GM21723 (cell line): ENCODE measurements around the gene CHRNA9.
A peak's percentile ranks its signal among the peaks of the same experiment; 100 is the strongest.
"Not testable (repeated sequence)": the region's sequence is repeated elsewhere in the genome, so short reads cannot be mapped to it uniquely, and the experiment has no call there.

ENCODE experiments used
- ATAC-seq: cut with Tn5 transposase; IDR thresholded peaks from one replicate; pipeline ENCODE4 v1.9.1; 2021; ENCODE audit warnings: mild to moderate bottlenecking, moderate library complexity; ENCODE audit not compliant: unreplicated experiment

Gene CHRNA9, protein sequence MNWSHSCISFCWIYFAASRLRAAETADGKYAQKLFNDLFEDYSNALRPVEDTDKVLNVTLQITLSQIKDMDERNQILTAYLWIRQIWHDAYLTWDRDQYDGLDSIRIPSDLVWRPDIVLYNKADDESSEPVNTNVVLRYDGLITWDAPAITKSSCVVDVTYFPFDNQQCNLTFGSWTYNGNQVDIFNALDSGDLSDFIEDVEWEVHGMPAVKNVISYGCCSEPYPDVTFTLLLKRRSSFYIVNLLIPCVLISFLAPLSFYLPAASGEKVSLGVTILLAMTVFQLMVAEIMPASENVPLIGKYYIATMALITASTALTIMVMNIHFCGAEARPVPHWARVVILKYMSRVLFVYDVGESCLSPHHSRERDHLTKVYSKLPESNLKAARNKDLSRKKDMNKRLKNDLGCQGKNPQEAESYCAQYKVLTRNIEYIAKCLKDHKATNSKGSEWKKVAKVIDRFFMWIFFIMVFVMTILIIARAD

DNA sequence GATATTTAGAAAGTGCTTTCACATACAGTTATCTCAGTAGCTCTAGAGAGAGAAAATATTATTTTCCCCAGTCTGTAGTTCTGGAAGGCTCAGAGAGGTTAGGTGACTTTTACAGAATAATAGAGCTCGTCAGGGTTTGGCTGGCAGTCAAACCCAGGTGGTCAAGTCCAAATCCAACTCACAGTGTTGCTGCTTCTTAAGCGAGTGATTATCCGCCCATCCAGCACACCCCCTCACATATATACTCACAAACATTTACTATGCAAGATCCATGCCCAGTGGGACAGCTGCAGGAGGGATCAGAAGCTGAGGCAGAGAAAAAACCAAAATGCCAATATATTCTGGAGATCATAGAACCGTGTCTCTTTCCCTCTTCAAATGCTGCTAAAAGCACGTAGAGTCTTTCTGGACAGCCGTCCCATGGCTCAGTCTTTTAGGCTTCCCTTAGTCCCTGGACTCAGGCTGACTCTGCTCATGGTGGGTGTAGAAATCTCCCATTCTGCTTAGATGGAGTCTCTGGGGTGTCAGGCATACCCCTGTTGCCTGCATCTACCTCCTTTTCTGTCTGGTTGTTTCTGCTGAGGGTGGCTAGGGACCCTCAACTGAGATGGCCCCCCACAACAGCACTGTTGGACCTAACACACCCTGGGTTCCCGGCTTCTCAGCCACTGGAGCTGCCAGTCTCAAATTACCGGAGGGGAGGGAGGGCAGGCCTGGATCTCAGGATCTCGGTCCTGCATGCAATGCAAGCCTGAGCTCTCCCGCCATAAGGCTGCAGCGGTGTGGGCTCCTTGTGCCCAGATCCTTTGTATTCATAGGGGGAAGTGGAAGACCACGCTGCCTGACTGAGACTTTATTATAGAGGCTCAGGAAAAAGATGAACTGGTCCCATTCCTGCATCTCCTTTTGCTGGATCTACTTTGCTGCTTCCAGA lies at the start of gene CHRNA9:
CHRNA9 (plus strand) TSS at position 743 of the 934 bp plus-strand sequence; CDS start at position 878, 135 bp downstream.
- no peak for ATAC-seq

DNA sequence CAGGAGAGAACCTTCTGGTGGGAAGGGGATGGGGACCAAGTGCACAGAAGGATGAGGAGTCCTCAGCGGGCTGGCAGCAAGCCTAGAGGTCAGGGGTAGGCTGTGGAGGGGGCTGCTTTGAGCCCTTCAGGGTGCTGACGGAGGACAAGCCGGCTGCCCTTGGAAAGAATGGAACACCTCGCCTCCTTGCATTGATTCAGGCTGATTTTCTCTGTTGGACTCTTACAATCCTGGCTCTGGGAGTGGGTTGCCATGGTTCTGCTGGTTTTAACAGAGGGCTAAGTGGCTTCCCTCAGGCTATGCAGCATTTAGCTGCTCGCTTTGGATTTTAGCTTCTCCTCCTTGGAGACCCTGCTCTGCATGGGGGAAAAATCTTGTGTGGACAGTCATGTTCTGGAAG lies 49.4 kb upstream of the CHRNA9 start:
- ATAC-seq, result no peak

DNA sequence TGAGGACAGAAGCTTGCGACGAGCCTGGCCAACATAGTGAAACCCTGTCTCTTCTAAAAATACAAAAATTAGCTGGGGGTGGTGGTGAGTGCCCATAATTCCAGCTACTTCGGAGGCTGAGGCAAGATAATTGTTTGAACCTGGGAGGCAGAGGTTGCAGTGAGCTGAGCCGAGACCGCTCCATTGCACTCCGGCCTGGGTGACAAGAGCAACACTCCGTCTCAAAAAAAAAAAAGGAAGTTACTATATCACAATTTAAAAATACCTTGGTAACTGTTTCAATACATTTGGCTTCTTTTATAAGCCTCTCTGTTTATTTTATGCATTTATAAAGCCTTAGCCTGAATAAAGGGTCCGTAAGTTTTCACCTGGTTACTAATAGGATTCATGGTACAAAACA lies 46.6 kb upstream of the CHRNA9 start:
- no peak for ATAC-seq

DNA sequence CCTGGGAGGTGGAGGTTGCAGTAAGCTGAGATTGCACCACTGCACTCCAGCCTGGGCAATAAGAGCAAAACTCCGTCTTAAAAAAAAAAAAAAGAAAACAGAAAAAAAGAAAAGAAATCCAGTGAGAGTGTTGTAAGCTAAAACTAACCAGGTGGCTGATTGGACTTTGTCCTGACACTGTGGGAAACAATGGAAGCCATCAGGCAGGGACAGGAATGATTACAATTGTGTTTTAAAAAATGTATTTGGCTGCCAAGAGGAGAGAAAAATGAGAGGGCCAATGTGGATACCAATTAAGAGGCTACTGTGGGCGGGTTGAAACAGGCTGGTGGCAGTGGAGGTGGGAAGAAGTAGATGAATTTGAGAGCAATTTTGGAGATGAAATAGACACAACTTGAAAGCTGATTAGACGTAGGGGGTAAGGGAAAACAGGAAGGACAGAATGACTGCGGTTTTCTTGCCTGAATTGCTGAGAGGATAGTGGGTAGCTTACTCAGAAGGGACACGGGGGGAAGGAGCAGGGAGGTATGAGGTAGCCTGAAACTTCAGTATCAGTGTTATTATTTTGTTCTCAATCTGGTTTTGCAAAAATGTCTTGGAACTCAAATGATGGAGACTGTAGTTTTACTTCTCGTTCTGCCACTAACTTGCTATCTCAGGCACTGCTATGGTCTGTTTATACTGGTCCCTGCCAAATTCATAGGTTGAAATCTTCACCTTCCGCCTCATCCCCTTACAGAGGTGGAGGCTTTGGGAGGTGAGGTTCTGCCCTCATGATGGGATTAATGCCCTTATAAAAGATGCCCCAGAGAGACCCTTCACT lies 45.6 kb upstream of the CHRNA9 start:
- peak; percentile 72 for ATAC-seq

DNA sequence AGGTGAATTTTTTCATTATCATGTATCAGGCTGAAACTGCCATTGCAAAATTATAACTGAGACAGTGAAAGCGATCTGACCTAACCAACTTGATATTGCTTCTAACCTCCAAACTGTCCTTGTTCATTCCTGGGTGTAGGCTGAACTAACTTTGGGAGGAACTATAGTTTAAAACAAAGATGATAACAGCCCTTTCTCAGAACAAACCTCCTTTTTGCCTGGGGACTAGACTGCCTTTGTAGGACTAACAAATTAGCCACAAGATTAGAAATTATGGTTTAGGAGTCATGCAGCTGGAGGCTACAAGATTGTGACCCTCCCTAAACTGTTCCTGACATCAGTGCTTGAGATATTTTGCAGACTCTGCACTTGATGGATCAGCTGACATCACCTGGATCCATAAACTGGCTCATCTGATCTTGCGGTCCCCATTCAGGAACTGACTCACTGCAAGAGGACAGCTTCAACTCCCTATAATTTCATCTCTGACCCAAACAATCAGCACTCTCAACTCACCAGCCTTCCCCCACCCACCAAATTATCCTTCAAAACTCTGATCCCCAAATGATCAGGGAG lies 44.4 kb upstream of the CHRNA9 start:
- not testable (repeated sequence) for ATAC-seq

DNA sequence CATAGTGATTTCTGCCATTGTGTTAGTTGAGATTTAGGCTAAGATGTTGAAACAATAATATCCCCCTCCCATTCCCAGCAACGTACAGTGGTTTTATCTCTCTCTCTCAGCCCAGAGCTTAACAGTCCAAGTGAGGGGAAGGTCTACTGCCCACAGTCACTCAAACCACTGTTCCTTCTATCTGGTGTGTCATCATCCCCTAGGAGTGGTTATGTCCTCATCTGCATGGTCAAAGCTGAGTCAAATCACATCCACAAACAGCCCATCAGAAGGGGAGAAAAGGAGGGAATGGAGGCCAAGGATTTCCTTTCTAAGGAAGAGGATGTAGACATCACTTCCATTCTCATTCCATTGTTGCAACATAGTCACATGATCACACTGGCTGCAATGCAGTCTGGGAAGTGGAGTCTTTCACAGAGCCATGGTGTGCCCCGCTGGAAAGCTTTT lies 42.8 kb upstream of the CHRNA9 start:
- no peak for ATAC-seq

DNA sequence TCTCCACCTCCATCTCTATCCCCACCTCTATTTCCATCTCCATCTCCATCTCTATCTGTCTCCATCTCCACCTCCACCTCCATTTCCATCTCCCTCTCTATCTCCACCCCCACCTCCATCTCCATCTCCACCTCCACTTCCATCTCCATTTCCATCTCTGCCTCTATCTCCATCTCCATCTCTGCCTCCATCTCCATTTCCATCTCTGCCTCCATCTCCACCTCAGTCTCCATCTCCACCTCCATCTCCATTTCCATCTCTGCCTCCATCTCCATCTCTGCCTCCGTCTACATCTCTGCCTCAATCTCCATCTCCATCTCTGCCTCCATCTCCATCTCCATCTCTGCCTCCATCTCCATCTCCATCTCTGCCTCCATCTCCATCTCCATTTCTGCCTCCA lies 40.8 kb upstream of the CHRNA9 start:
- no peak for ATAC-seq

DNA sequence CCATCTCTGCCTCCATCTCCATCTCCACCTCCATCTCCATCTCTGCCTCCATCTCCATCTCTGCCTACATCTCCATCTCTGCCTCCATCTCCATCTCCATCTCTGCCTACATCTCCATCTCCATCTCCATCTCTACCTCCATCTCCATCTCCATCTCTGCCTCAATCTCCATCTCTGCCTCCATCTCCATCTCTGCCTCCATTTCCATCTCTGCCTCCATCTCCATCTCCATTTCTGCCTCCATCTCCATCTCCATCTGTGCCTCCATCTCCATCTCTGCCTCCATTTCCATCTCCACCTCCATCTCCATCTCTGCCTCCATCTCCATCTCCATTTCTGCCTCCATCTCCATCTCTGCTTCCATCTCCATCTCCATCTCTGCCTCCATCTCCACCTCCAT lies 40.1 kb upstream of the CHRNA9 start:
- ATAC-seq, result not testable (repeated sequence)

DNA sequence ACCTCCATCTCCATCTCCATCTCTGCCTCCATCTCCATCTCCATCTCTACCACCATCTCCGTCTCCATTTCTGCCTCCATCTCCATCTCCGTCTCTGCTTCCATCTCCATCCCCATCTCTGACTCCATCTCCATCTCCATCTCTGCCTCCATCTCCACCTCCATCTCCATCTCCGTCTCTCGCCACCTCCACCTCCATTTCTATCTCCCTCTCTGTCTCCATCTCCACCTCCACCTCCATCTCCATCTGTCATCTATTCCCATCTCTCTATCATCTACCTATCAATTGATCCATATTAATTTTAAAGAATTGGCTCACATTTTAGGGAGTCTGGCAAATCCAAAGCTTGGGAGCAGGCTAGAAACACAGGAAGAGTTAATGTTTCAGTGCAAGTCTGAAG lies 39.6 kb upstream of the CHRNA9 start:
- no peak for ATAC-seq

DNA sequence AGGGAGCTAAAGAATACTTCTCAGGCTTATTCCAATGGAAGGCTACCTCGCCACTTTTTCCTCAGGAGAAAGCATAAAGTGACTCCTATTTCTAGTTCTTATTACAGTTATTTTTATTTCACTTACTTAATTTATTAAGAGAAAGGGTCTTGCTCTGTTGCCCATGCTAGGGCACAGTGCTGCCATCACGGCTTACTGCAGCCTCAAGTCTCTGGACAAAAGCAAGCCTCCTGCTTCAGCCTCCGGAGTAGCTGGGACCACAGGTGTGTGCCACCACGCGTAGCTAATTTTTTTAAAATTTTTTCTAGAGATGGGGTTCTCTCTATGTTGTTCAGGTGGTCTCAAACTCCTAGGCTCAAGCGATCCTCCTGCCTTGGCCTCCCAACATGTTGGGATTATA lies 36.0 kb upstream of the CHRNA9 start:
- no peak for ATAC-seq

DNA sequence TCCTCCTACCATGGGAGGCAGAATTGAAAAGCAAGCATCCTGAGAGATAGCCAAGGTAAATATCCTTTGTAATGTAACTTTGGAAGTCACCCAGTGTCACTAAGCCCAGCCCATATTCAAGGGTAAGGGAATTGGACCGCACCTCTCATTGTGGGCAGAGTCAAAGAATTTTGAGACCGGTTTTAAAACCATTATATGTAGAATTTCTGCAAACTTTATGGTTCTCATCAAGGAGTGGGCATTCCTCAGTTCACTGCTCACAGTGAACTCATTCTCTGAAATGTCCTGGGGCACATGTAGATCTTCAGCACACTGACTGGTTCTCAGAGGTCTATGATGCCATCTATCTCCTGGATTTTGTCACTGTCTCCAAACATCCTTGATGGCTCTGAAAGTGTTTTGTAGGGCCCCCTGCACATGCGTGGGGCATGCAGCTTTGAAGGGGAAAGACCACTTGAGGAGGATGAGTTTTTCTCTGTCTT lies 35.3 kb upstream of the CHRNA9 start:
- ATAC-seq, result no peak

DNA sequence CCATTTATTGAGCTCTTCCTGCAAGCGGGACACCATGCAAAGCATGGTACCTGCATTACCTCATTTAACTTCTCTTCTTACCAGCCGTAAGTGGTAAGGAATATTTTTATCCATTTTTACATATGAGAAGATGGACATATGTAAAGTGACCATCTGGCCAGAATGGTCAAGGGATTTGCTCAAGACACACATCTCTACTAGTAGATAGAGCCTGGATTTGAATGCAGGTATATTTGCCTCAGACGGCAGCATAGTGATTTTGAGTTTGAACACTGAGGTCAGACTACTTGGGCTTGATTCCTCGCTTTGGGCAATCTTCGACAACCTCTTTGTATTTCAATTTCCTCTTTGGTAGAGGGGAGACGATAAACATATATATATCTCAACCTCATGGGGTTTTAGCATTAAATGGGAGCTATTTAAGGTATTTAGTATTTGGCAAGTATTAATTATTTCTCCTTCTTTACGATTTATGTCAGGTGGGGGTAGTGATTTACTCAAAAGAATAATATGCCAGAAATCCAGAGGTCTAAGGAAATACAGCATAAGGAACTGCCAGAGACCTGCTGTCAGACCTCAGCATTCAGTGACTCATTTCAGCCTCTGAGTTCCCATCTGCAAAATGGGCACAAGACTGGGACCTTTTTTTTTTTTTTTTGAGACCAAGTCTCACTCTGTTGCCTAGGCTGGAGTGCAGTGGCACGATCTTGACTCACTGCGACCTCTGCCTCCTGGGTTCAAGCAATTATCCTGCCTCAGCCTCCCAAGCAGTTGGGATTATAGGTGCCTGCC lies 34.6 kb upstream of the CHRNA9 start:
- no peak for ATAC-seq

DNA sequence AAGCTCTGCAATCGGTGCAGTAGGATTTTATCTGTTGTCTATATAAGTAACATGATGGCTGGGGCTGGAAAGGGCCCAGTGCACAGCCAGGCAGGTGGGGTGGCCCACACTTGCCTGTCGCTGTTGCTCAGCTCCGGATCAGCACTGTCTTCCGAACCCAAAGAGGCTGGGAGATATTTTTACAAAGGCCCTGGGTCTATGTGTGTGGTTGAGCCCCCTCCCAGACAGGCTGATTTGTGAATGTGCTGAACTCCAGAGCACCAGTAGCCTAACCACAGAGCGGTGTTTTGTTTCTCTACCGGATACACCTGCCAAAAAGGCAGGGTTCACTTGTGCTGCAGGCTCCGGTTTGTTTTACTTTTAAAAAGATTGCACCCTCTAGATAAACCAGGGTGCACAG lies 33.5 kb upstream of the CHRNA9 start:
- peak; percentile 82 for ATAC-seq

DNA sequence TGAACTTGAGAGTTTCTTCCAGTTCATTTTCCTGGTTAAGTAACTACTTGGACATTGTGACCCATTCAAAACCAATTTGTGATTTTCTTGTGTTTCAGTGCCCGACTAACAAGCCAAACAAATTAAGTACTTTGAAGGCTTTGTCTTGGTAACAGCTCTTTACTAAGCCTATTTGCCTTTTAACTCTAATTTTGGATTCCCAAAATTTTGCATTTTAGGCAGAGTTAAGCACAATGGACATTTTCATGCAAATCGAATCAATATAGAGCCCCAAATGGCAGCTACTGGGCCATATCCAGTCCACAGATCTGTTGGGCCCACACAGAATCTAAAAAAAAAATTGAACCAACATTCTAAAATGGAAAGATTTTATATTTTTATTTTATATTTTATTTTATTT lies 31.4 kb upstream of the CHRNA9 start:
- no peak for ATAC-seq

DNA sequence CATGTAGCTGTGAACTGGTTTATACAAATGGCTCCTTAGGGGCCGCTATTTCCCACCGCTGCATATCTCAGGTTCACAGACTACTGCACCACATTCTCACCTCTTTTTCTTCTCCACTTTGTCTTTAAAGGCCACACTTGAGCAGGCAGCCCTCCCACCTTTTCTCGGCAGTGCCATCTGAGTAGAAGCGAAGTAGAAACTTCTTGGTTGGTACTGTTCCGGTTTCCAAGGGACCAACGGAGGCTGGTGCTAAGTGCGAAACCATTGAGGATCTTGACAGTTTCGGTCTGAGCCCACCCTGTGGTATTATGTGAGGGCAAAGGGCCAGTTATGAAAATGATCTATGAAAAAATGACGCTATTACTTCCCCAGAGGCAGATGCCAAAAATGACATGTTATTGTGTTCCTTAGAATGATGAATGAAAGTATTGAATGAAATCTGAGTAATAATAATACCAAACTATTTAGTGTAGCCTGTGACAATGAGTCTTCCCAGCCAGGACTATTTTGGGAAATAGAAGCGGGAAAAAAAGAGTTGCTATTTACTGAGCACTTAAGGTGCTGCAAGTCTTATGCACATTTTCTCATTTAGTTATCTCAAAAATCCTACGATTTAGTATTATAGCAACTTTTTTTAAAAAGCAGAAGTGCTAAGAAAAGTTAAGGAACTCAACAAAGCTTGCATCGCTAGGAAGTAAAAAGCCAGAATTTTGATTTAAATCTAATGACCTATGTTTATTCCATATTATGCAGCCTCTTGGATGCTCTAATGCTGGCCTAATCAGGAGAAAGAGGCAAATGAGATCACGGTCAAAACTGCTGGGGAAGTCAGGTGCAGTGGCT lies 29.6 kb upstream of the CHRNA9 start:
- ATAC-seq, result peak; percentile 37

DNA sequence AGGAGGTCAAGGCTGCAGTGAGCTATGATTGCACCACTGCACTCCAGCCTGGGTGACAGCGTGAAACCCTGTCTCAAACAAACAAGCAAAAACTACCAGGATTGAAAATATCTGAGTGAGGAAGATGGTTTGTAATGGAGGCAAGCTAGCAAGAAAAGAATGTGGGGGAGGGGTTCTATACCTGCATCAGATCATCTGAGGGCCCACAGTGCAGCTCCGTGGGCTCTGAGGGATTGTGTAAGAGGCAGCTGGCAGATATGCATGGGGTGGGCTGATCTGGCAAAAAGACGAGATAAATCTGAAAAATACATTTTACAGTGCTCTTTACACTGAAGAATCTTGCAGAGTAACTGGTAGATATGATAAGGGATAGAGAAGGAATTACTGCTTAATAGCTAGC lies 28.9 kb upstream of the CHRNA9 start:
- no peak for ATAC-seq

DNA sequence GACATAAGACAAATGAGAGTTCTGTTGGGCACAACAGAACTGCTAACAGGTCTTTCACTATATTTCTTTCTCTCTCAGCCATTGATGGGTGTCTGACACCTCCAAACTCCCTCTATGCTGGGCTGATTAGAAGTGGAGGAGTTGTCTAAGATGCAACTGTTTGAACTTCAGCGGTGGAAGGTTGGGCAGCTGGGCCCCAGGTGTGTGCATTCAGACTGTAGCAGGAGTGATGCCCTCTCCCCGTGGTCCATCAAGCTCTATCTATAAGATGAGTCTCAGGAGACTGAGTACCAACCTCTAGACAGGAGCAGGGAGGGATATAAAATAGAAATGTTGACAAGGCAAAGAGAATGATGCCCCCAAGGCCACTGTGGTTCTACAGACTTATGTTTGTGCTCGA lies 28.2 kb upstream of the CHRNA9 start:
- ATAC-seq, result no peak

DNA sequence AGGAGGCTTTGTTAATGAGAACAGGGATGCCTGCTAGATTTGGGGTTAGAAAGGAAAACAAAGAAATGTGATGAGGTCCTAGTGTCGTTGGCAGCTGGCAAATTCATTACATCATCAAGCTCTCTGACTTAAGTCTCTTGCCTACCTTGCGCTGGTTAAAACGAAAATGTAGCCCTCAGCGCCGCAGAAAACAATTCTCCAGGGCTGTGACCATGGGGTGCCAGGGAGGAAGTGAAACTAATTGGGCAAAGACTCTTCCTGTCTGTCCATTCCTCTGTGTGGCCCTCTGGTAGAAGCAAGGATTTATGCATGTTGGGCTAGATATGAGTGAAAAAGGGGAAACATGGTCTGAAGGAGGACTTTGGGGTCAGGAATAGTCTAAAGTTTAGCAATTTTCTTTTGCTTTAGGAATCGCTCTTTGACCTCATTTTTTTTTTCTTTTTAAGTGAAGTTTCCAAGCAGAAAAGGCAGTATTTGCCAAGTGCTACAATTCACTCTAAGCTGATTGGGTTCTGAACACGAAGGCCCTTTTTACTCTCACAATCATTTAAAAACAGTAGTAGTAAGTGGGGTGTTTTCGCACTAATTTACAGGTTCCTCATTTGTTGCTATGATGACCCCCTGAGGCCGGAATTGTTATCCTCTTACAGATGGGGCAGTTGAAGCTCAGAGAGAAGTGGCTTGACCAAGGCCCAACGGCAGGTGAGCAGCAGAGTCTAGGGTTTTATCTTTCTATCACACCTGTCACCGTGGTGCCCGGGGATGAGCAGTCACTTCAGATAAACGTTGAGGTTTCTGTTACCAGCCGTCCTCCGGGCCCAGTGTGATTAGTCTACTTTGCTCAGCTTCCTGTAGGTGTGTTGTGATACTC lies 27.3 kb upstream of the CHRNA9 start:
- ATAC-seq, result no peak
